GM19025 (cell line): ENCODE results near the gene TM2D1.
A peak's percentile ranks its signal among the peaks of the same experiment; 100 is the strongest.
"Not testable (repeated sequence)": the region's sequence is repeated elsewhere in the genome, so short reads cannot be mapped to it uniquely, and the experiment has no call there.

Experiments used
- ATAC-seq: cut with Tn5 transposase; IDR thresholded peaks from one replicate; pipeline ENCODE4 v1.9.1; 2021; ENCODE audit warnings: mild to moderate bottlenecking, low read depth, moderate library complexity; ENCODE audit not compliant: unreplicated experiment

Gene TM2D1

DNA sequence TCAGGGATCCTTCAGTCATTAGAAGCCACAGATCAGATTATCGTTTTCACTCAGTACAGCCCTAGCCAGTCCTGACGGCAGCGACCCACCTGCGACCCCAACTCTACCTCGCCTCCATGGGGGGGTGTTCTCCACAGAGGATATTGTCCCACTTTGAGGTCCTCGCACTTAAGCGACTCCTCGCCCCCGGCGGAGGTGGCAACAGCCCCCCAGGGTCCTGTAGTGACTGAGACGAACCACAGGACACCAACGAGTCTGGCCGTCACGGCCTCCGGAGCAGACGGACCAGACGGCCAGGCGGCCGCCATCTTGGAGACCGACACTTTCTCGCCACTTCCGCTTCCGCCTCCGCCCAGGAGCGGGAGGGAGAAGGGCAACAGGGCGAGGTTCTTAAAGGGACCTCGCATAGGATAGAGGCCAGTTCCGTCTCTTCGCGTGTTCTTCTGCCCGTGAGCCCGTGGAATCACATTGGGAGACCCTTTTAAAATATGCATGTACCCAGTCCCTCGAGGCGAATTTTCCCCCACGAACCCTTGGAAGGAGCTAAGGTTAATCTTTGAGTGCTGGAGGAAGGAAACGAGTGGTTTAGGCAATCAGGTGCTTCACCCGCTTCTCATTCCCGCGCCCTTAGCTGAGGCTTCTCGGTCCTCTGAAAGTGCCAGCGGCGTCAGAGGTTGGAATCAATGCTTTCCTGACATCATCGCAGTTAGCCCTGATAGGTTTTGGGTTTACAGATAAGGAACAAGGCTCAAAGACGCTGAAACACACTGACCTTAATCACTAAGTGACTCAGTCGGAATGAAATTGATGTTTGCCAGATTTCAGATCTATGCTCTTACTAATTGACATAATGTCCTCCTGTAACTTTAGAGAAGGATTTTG lies at the start of gene TM2D1:
TSS of gene TM2D1 (minus strand) at position 329 of the 882 bp plus-strand sequence. CDS start at position 308, 21 bp downstream.
- ATAC-seq: peak; percentile 99

DNA sequence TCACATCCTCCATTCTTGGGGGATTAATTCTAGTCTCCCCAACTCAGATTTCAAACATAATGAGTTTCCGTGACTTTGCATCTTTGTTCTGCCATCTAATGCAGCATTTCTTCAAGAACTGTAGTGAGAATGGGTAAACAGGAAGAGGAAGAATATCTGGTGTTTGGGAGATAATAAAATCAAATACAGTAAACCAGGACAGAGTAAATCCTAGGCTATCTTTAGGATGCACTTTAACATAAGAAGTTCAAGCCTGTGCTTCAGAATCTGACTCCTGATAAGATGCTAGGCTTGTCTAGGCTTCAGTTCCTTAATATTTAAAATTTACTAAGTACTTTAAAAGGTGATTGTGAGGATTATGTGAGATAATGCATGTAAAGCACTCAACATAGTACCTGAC lies 45.2 kb upstream of the TM2D1 start:
- no peak for ATAC-seq

DNA sequence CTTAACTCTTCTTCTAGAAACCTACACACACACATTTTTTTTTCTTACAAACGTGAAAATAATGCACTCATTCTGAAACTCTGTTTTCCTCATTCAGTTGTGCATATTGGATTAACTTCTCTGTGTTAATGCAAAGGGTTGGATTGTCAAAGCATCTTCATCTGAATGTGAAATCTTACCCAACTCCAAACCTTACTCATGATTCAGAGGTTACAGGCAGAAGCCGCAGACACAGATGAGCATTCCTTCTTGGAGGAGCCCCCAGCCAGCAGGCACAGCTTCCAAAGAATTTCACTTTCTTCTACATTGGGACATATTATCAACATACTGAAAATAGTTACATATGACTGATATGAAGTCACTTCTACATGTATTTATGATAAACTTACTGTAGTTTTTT lies 33.0 kb upstream of the TM2D1 start:
- ATAC-seq: no peak

DNA sequence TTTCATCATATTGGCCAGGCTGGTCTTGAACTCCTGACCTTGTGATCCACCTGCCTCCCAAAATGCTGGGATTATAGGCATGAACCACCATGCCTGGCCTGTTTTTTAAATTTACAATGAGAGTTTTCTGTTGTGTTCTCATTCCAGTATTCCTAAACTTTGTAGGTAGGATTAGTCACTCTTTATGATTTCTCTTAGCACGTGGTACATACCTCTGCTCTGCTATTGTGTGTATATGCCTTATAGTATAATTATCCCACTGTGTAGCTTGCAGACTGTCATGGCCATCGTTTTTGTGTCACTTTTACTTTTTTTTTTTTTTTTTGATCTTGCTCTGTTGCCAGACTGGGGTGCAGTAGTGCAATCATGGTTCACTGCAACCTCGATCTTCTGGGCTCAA lies 31.8 kb upstream of the TM2D1 start:
- ATAC-seq: no peak

DNA sequence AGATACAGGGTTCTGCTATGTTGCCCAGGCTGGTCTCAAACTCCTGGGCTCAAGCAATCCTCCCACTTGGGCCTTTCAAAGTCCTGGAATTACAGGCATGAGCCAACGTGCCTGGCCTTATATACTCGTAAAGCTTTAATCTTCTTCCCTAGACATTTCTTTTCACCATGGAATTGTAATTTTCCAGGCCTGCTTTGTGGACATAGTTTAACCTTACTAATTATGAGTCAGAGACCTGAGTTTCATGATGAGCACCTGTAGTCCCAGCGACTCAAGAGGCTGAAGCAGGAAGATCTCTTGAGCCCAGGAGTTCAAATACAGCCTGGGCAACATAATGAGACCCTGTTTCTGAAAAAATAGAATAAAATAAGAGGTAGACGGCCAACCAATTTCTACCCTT lies 29.6 kb upstream of the TM2D1 start:
- no peak for ATAC-seq

DNA sequence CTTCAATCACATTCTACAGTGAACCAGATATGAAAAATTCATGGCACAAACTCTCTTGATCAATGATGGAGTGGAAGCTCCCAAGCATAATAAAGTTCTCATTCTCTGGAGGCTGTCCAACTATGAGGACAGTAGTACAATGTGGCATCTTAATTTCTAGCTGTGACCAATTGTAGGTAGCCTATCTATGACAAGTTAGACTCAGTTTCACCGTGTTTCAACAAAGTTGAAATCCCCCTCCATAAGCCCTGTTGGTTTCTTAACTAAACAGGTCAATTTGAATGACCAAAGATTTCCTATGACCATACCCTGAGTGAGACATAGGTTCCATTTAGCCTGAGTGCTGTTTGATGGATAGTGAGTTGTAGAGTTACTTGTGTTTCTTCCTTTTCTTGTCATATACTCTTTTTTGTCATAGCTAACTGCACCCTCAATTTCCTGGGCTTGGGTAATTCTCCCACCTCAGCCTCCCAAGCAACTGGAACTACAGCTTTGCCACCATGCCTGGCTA lies 29.1 kb upstream of the TM2D1 start:
- ATAC-seq: no peak

DNA sequence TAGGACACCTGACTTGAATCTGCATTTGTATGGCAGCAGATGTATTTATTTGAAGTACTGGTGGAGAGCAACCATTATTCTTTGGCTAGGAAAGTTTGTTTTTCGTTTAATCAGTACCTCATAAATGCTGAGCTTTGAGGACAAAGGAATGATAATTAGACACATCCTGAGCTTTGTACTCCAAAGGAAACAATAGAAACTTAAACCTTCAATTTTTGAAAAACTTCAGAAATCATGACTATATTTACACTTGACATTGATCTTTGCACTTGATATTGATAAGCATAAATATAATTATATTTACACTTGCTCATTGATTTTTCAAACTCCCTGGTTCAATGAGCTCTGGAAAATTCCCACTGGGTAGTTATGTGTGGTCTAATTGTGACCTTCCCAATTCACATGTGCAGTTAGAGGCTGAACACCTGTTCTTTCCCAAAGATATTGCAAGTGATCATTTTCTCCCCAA lies 28.0 kb upstream of the TM2D1 start:
- ATAC-seq: no peak

DNA sequence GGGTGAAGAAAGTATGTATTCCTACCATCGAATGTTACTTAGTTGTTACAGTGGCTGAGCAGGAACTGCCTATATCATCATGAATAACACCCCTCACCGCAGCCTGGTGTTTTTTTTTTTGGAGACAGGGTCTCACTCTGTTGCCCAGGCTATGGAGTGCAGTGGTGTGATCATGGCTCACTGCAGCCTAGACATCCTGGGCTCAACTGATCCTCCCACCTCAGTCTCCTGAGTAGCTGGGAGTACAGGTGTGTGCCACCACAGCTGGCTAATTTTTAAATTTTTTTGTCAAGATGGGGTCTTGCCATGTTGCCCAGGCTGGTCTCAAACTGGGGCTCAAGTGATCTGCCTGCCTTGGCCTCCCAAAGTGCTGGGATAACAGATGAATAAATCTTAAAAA lies 24.6 kb upstream of the TM2D1 start:
- ATAC-seq: no peak

DNA sequence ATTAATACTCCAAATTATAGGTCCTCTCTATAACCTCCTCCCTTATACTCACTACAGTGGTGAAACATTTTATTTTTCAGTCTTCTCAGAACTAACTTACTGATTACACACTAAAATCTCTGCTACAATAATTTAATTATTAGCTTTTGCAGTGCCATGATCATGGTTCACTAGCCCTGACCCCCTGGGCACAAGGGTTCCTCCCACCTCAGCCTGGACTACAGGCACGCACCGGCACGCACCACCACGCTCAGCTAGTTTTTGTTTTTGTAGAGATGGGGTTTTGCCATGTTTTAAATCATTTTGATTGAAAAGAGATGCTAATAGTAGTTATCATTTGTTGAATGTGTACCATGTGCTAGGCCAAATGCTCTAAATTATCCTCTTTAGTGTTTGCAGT lies 23.6 kb upstream of the TM2D1 start:
- ATAC-seq: no peak

DNA sequence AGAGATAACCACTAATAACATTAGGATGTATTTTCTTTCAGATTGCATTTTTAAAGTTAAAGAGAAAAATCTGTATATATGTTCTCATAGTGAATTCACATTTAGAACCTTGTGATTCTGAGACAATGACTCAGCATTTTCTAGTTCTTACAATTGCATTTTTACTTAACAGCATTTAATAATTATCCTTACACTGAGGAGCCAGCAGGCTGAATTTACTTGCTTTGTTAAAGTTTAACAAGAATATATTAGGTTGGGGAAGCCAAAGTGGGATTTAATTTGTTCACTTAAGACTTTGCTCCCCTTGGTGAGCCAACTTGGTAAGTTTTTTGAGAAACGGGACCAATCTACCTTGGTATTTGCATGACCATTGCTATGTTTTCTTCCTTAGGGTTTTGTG lies 21.9 kb upstream of the TM2D1 start:
- ATAC-seq: no peak

DNA sequence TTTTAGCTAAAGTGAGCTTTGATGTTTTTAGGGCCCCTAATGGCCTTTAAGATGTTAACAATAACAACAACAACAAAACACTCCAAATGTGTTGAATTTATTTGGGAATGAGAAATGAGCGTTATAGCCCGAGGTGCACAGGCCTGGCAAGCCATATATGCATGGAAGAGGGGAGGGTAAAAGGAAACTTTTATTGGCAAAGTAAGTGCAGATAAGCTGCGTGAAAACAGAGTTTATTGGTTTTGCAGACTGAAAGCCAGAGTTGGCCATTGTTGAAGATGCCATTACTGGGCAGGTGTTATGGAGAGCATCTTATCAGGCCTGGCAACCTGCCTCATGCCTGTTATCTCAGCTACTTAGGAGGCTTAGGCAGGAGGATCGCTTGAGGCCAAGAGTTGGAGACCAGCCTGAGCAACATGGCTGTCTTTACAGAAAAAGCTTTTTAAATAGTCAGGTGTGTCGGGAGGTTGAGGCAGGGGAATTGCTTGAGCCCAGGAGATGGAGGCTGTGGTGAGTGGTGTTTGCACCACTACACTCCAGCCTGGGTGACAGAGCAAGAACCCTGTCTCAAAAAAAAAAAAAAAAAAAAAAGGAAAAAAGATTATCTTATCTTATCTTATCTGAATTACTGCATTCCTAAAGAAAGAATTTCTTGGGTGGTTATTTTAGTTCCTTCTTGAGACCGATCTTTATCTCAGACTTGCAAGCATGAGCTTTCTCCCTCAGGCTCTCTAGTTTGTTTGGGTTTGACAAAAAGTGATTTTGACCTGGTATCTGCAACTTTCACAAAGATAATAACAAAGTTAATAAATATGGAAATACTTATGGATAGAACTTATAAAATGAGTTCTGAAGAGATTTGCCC lies 19.0 kb upstream of the TM2D1 start:
- ATAC-seq: no peak

DNA sequence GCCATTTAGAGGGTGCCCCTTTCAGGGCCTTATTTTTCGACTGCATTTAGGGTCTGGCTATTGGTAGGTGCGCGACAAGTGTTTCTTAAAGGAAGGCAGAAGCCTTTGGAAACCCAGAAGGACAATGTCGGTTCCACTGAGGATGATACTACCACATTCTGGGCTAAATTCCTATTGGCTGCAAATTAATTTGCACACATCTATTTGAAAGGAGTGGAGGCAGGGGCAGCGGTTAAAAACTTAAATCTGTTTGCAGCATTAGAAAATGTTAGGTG lies 18.4 kb upstream of the TM2D1 start:
- ATAC-seq: no peak

DNA sequence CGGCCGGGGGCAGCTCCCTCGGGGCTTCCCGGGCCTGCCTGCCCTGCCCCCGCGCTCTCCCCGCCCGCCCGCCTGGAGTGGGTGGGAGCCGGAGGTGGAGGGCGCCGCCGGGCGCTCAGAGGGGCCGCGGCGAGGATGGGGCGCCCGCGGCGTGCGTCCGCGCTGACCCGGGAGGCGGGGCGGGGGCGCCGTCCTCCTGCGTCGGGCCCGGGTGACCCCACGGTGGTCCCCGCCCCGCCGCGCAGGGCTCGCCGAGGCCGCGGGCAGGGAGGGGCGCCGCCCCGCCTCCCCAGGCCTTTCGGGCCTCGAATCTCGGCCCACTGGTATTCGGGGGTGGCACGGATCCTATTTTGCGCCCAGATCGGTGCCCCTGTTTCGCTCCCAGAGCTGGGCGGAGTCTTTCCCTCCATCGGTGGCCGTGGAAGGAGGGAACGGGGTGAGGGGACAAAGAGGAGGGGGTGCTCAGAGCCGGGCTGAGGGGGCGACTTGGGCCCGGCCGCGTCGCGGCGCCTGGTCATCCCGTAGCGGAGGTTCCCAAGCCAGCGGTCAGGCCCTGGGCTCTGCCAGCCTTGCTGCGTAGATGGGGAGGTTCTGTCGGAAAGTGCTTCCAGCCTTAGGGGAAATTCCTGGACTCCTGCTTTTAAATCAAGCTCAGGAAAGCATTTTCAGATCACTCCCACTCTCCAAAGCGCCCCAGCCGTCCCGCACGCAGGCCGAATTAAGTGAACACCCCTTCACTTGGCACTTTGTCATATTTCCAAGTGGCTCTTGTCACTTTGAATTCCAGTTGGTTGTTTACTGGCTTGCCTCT lies 17.9 kb upstream of the TM2D1 start:
- peak; percentile 58 for ATAC-seq

DNA sequence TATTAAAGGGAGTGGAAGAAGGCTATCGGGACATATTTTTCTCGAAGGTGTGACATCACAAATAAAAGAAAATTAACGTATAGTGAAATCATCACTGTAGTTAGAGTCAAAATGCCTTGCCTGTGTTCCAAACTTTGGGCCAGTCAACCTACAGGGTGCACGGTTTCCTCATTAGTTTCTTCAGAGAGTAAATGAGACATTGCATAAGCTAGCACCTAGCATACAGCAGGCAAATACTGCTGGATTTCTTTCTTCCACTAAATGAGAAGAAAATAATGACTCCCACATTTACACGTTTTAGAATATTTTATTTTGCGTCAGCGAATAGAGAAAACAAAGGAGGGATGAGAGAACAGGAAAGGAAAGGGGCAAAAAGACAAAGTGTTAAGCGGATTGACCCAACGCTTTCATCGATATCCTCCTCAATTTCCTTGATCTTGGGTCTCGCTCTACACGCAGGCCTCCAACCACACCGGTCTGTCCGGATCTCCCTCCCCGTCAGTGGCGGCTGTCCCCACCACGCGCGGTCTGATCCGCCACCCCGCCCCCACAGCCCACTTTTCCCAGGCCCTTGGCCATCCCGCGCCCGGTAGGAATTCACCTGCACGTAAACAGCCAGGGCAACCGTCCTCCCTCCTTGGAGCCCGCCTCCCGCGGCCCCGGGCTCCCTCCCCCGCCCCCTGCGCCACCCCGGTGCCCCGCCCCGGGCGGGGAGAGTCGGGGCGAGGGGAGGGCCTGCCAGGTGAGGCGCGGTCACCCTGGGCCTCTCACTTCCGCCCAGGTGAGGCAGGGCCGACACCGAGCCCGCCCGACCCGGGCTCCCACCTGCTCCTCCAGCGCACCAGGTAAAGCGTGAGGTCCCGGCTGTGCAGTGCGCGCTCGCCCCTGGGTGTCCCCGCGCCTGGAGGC lies 17.0 kb upstream of the TM2D1 start, which contains the start of gene PATJ:
TSS of gene PATJ (plus strand) at position 770 of the 909 bp plus-strand sequence. CDS start 20,413 bp downstream, outside the sequence.
- ATAC-seq: peak; percentile 88

DNA sequence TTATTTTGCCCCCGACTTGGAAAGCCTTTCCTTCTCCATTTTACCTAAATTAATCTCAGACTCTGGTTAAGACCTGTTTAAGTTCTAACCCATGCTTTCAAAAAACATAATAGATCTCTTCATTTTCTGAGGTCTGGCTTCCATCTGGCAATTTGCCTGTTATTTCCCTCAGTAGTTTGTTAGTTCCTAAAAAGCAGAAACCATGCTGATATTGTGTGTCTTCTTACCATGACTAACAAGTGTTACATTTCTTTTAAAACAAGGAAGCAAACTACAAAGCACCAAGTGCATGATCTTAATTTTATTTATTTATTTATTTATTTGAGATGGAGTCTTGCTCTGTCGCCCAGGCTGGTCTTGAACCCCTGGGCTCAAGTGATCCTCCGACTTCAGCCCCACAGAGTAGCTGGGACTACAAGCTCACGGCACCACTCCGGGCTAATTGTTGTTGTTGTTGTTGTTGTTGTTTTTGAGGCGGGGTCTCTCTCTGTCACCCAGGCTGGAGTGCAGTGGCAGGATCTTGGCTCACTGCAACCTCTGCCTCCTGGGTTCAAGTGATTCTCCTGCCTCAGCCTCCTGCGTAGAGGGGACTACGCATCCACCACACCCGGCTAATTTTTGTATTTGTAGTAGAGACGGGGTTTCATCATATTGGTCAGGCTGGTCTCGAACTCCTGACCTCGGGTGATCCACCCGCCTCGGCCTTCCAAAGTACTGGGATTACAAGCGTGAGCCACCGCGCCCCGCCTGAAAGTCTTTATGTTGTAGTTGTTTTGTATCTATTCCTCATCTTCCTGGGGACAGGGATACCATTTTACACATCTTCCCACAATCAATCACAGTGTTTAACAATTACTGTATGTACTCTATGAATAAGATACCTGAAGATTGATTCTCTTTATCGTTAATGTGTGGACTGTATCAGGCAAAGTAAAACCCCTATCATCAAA lies 16.1 kb upstream of the TM2D1 start:
- no peak for ATAC-seq

DNA sequence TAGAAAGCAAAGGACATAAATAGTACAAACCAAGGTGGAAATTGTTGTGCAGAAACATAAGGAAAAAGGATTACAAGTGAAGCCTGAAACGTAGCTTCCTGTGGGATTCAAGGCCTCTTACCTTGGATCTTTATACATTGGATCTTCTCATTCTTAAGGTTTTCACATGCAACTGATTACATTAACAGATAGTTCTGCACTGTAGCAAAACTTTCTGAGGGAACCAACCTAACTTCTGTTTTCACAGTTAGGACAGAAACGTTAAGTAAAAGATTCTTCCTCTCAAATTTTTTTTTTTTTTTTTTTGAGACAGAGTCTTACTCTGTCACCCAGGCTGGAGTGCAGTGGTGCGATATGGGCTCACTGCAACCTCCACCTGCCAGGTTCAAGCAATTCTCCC lies 7.8 kb upstream of the TM2D1 start:
- ATAC-seq: no peak

DNA sequence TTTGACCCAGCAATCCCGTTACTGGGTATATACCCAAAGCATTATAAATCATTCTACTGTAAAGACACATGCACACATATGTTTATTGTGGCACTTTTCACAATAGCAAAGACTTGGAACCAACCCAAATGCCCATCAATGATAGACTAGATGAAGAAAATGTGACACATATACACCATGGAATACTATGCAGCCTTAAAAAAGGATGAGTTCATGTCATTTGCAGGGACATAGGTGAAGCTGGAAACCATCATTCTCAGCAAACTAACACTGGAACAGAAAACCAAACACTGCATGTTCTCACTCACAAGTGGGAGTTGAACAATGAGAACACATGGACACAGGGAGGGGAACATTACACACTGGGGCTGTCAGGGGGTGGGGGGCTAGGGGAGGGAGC lies 5.7 kb upstream of the TM2D1 start:
- not testable (repeated sequence) for ATAC-seq

DNA sequence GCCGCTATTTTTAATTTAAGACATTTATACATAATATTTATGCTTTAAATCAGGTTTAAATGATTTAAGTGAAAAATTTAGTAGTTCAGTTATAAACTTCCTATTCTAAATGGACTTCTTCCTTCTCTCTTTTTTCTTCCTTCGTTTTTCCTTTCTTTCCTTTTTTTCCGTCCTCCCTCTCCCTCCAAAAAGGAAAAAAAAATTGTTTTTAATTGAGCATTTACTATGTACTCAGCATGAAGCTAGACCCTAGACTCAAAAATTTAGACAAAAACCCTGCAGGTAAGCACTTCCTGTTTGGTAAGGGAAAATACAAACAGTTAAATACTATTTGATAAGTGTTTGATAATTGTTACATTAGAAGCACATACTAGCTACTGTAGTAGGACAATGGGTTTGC lies 2.6 kb upstream of the TM2D1 start:
- no peak for ATAC-seq

DNA sequence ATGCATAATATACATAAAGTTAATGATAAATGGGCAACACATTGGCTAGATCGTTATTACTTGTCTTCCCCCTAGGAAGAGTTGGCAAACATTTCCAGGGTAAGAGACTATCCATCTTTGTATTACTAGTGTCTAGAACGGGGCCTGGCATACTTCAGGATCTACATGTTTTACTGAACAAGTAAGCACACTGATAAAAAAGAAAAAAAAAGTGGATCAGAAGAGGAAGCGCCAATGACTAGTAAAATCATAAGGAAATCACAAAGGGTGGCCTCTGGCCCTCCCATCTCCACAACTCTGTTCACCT lies 482 bp downstream of the TM2D1 start:
- no peak for ATAC-seq
